Left ventricle myocardium superior (tissue), 1 donor: Measurements from ENCODE around the gene PLCL1. TPM values are rescaled to one million over a fixed set of nuclear protein-coding genes. Genes with fewer than 3 reads are reported as not detected.
A peak's percentile ranks its signal among the peaks of the same experiment; 100 is the strongest.

Source experiments
- ATAC-seq: fragments of 200-7000 bp; cut with Tn5 transposase; one replicate; pipeline ENCODE4 v1.9.1; 2020; ENCODE audit warnings: mild to moderate bottlenecking, moderate library complexity
- DNase-seq: peaks from one replicate; pipeline ENCODE4 v3.0.0-alpha.2; 2020
- intact Hi-C: fragments of 100-400 bp; cut with micrococcal nuclease; formaldehyde crosslinking; loops from one replicate; pipeline ENCODE4 v1.11.0; 2022
- total RNA-seq: library from RNA; stranded (reverse); fragmentation: NEBNext Ultra II Directional; extraction: Animal tissue kit (Norgen Biotek cat#: 25700); gene quantifications from one replicate; pipeline ENCODE4 v1.2.1, GENCODE V29; 2021
- donor health status: DM: no; HTN: yes; CAD: no; lungs with severe emphysema.

The PLCL1 gene
- total RNA-seq, 1 donor from 2014 or later, result 100 TPM

DNA sequence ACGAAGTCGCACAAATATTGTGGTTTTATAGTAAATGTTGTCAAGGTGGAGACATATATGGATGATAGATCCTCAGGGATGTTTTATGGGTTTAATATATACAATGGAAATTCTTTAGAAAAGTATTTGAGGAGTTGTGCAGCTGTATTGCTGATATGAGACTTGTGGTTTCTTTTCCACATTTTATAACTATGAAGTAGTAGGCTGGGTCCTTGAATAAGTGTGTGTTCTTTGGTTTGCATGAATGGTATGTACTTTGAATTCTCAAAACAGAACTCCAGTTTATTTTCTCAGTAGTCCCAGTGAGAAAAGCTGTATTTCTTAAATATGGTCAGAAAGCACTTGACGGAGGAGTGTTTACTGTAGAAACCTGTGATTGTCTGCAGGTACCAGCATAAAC, 42.4 kb downstream of the PLCL1 start:
- DNase-seq (no peak), ATAC-seq (no peak)
- intact Hi-C loops, result no loop called here

DNA sequence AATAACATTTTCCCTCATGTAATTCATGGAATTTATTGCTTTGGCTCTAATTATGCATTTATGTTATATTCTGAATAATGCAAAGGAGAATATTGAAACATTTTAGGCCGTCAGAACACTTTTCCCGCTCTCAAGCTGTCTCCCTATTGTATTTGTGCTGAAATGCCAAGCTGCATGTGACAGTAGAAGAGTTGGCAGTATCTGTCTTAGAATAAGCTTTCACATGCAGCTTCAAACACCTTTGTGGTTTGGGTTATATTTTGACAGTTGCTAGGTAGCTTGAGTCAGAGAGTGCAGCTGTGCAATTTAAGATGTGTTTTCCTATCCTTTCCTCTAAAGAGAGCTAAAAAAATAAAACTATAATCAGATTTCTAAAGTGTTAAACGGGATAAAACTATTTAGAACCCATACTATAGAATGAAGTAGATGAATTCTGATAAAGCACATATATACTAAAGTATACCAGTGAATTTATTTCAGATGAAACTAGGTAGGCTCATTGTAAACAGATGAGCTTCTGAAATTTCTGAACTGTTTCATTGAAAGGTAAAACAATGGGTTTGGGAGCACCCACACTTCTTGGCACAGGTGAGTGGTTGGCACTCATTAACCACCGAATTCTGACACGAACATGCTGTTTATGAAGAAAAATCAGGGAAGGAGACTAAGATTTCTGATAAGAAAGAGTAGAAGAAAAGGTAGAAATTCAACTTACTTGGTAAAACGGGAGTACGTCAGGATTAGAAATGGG, 43.4 kb downstream of the PLCL1 start:
- intact Hi-C loops, result no loop called here
- DNase-seq (no peak), ATAC-seq (peak; percentile 84)

GRCh38 chr2:197848602-197849001, 44.2 kb downstream of the PLCL1 start:
- intact Hi-C loops, result no loop called here
- ATAC-seq, result peak; percentile 67
- DNase-seq, result no peak

- DNase-seq, result no peak
- intact Hi-C loops, result no loop called here
- no peak for ATAC-seq
These were observed 46.6 kb downstream of the PLCL1 start for GRCh38 chr2:197850882-197851450.

- intact Hi-C loops, result no loop called here
- ATAC-seq (peak; percentile 12), DNase-seq (no peak)
These were observed 47.1 kb downstream of the PLCL1 start for GRCh38 chr2:197851451-197851850.

- peak; percentile 25 for DNase-seq
- intact Hi-C loops, result no loop called here
- peak; percentile 59 for ATAC-seq
These were observed 47.7 kb downstream of the PLCL1 start for GRCh38 chr2:197852108-197852507.

- ATAC-seq, result no peak
These were observed 49.2 kb downstream of the PLCL1 start for GRCh38 chr2:197853549-197853948.

DNA sequence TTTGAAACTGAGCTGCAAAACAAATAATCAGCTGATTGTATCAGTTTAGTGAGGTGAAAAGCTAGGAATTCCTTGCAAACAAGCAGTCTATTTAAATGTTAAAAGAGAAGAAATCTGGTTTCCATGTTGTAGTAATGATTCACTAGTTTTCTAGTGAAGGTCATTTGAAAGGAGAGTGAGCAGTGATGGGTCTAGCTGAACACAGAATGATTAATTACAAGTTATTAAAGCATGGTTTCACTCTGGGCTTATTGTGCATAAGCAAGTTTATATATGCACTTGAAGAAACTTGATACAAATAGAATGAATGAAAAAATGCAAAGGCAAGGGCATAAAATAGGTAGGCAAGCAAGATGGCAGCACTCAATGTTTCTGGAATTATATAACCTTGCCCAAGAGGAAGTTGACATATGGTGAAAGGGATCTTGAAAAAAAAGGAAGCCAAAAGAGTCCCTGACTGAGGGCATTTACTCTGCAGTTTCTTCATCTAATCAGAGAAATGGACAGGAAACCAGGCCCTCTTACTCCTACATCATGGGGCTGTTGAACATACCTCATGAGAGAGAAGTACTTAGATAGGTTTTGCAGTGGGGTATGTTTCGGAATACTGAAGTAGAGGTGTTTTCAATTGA, 53.2 kb downstream of the PLCL1 start:
- intact Hi-C loops, result no loop called here
- ATAC-seq (no peak), DNase-seq (no peak)

More at GRCh38 chr2:197853549-197853948, 49.2 kb downstream of the PLCL1 start:
- intact Hi-C loops, result no loop called here
- no peak for DNase-seq

DNA sequence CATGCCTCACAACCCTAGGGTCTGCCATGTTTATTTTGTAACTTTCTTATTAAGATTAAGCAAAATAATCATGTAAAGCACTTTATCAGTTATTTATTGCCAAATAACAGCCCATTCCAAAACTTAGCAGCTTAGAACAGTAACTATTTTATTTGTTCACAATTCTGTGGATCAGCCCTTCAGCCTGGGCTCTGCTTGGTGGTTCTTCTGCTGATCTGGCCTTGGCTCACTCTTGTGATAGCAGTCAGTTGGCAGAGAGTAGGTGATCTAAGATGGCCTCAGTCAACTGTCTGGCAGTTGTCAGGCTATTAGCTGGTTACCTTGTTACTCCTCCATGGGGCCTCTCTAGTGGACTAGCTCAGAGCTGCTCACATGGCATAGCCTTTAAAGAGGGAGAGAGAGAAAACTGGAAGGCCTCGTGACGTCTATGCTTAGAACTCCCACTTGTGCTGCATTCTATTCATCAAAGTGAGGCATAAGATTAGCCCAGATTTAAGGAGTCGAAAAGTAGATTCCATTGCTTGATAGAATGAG, 54.3 kb downstream of the PLCL1 start:
- no peak for DNase-seq
- no peak for ATAC-seq
- intact Hi-C loops, result no loop called here

DNA sequence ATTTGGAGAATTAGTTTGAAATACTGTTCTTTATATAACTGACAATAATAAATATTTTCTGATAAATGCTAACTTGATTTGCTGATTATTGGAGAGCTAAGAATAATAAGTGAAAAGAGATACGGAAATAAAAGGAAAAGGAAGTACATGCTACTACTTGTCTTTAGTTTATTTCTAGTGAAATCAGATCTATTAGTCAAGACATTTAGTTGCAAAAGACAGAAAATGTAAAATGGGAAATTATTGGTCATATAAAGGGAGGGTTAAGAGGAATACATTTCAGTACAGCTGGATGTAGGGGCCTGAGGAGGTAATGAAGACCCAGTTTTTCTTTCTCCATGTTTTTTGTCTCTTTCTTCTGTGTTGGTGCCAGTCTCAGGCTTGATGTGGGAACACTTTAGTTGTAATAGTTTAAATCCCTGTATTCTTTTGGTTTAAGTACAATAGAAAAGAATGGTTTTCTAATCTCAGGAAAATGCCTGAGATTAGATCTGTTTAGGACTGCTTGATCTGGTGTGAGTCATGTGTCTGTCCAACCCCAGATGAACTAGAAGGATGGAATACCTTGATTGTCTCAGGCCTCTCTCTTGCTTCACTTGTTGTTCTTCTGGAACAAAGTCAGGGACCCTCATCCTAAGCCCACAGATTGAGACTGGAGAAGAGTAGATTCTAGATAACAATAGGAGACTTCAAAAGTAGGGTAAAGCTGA, 58.0 kb downstream of the PLCL1 start:
- ATAC-seq (no peak), DNase-seq (no peak)
- intact Hi-C loops, result no loop called here

DNA sequence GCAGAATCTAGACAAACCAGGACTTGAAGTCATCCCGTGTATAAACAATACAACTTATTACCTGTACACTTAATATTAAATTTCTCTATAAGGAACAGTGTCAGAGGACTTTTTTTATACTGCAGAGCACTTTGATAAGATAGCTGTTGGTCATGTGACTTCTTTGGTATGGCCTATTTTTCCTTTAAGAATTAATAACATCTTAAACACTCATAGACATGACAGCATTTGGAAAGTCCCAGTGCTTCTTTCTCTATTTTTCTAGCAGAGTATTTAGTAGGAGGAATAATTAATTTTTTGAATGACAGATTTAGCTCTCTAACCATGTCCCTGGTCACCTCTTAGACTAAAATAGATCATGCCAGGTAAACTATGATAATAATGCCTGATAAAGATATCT, 59.4 kb downstream of the PLCL1 start:
- intact Hi-C loops, result no loop called here
- no peak for ATAC-seq
- no peak for DNase-seq

- ATAC-seq, result peak; percentile 8
- DNase-seq, result no peak
- intact Hi-C loops, result no loop called here
These were observed 62.1 kb downstream of the PLCL1 start for GRCh38 chr2:197866455-197866854.

GRCh38 chr2:197867033-197867432, 62.6 kb downstream of the PLCL1 start:
- intact Hi-C loops, result no loop called here
- ATAC-seq (no peak), DNase-seq (no peak)

DNA sequence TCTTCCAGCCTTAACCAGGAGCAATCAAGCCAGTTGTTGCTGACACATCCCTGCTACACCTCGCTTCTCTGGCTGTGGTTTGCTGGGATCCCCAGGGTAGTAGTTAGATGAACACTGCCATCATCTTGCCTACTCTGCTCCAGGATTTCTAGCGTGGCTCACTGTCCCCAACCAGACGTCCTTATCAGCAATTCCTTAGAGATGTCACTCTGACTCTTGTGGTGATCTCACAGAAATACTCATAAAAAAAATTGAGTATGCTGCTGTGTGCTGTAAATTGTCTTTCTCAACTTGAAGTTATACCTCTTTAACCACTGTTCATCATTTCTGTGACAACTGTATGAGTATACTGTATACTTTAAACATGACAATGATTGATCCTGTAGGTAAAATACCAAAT, 63.2 kb downstream of the PLCL1 start:
- no peak for DNase-seq
- intact Hi-C loops, result no loop called here
- ATAC-seq, result peak; percentile 29

GRCh38 chr2:197868206-197868605, 63.8 kb downstream of the PLCL1 start:
- no peak for DNase-seq
- intact Hi-C loops, result no loop called here
- ATAC-seq, result no peak

DNA sequence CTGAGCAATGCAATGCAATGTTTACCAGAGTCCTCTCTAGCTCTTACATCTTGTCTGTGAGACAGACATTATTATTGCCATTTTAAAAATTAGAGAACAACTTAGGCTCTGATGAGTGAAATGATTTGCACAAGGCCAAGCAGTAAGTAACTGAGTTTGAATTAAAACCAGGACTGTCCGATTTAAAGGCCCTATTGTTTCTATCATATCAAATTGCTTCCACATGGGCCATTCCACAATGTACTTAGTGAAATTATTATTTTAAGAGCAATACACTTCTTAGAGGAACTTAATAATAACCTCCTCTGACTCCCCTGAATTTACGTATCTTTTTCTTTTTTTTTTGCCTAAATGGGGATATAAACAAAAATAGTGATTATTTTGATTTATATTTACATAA, 64.6 kb downstream of the PLCL1 start:
- DNase-seq, result no peak
- intact Hi-C loops, result no loop called here
- ATAC-seq, result no peak

DNA sequence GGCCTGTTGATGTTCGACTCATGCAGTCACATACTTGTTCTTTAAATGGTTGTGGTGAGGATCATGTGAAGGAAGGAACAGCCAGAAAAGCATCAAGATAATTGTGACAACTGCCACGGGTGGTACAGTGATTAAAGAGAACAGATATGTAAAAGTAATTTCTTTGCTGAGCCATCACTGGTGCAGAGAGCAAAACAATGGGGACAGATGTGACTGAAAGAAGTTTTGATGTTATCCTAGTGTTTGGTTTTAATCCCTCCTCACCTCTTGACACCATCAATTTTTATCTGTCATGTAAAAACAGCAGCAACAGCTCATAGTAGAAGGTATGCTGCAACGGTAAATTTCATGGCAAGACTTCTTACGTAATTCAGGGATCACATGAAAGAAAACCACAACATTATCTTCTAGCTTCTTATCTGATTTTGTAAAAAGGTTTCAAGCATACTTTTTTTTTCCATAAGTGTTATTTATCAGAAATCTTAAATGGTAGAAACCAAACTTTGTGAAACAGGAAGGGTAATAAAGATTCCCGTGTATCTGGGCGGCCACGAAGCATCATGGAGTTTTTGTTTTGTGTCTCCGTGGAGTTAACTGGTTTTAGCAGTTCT, 65.2 kb downstream of the PLCL1 start:
- intact Hi-C loops, result no loop called here
- ATAC-seq (peak; percentile 61), DNase-seq (no peak)

- intact Hi-C loops, result no loop called here
- DNase-seq (no peak), ATAC-seq (no peak)
These were observed 65.7 kb downstream of the PLCL1 start for GRCh38 chr2:197870137-197870536.

- ATAC-seq (no peak), DNase-seq (no peak)
- intact Hi-C loops, result no loop called here
These were observed 67.5 kb downstream of the PLCL1 start for GRCh38 chr2:197871780-197872456.
